ENCODE data around the gene TSGA10IP. TPM values are rescaled to one million over a fixed set of nuclear protein-coding genes. Genes with fewer than 3 reads are reported as not detected.

Gene TSGA10IP
- total RNA-seq, 4 donors from 2014 or later, result not detected

DNA sequence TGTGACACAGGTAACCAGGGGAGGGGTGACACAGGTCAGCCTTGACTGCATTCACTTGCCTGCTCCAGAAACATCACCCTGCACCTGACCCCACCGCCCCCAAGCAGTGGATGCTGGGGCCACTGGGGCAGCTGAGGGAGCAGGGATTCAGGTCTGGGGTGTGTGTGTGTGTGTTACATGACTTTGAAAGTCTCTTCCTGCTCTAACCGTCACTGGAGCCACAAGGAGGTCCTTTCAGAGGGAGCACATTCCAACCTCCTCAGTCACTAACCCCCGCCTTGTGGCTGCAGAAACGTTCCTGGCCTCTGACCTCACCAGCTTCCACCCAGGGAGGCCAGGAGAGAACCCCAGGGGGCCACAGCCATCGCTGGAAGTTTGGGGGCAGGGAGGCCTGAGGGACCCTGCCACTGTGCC, 42.2 kb upstream of the TSGA10IP start:
- peaks cover 16 to 24% (median 23%) of the 10 kb centered on the region in 4 donors for H3K4me1 ChIP-seq
- peaks cover 0 to 11% (median 0%) of the 10 kb centered on the region in 4 donors for H3K27me3 ChIP-seq
- TF ChIP-seq EP300 (IDR thresholded peaks at IDR 0.05) (no peak), POLR2AphosphoS5 (IDR thresholded peaks at IDR 0.05) (no peak), POLR2A (IDR thresholded peaks at IDR 0.05; ENCODE audit: low read depth) (no peak)
- TF ChIP-seq, protein P1, sequence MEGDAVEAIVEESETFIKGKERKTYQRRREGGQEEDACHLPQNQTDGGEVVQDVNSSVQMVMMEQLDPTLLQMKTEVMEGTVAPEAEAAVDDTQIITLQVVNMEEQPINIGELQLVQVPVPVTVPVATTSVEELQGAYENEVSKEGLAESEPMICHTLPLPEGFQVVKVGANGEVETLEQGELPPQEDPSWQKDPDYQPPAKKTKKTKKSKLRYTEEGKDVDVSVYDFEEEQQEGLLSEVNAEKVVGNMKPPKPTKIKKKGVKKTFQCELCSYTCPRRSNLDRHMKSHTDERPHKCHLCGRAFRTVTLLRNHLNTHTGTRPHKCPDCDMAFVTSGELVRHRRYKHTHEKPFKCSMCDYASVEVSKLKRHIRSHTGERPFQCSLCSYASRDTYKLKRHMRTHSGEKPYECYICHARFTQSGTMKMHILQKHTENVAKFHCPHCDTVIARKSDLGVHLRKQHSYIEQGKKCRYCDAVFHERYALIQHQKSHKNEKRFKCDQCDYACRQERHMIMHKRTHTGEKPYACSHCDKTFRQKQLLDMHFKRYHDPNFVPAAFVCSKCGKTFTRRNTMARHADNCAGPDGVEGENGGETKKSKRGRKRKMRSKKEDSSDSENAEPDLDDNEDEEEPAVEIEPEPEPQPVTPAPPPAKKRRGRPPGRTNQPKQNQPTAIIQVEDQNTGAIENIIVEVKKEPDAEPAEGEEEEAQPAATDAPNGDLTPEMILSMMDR (IDR thresholded peaks at IDR 0.05), result no peak
- intact Hi-C loops (cut with DNase I), result no loop called here
- no peaks in the 10 kb centered on the region for H3K36me3 ChIP-seq
- H3K4me3 ChIP-seq, result no peak overlapping the region
- no peak overlapping the region for H3K27ac ChIP-seq (replicated peaks in 1 of 4)
- DNase-seq (ENCODE audit: extremely low spot score), result no peak
- 31% methylated on average over 5 of the region's 5 CpGs for whole genome bisulfite sequencing
- H3K9me3 ChIP-seq, result no peaks in the 10 kb centered on the region

DNA sequence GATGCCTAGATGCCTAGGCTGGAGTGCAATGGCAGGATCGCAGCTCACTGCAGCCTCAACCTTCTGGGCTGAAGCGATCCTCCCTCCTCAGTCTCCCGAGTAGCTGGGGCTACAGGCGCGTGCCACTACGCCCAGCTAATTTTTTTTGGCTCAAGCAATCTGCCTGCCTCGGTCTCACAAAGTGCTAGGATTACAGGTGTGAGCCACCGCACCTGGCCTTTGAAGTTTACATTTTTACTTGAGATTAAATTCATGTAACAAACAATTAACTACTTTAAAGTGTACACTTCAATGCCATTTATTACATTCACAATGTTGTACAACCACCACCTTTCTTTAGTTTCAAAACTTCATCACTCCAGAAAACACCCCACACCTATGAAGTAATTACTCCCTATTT, 41.6 kb upstream of the TSGA10IP start:
- TF ChIP-seq, protein P1 (IDR thresholded peaks at IDR 0.05), result no peak
- TF ChIP-seq EP300 (IDR thresholded peaks at IDR 0.05) (no peak), POLR2AphosphoS5 (IDR thresholded peaks at IDR 0.05) (no peak), POLR2A (IDR thresholded peaks at IDR 0.05; ENCODE audit: low read depth) (no peak)

DNA sequence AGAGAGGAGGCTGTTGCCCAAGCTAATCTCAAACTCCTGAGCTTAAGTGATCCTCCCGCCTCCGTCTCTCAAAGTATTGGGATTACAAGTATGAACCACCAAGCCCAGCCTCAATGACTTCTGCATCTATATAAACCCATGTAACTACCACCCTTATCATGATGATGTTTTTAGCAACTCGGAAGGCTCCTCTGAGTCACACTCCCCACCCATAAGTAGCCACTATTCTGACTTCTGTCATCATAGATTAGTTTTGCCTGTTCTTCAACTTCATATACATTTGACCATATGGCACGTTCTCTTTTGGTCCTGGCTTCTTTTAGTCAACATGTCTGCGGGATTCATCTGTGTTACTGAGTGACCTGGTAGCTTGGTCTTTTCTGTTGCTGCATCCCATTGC, 38.7 kb upstream of the TSGA10IP start:
- no peaks in the 10 kb centered on the region for H3K27me3 ChIP-seq
- no peak overlapping the region for H3K27ac ChIP-seq (replicated peaks in 1 of 4)
- WGBS, result 87% methylated on average over 5 of the region's 5 CpGs
- DNase-seq (ENCODE audit: extremely low spot score), result no peak
- no peaks in the 10 kb centered on the region for H3K9me3 ChIP-seq
- no peak overlapping the region for H3K4me3 ChIP-seq
- no peaks in the 10 kb centered on the region for H3K36me3 ChIP-seq
- intact Hi-C loops (cut with DNase I), result no loop called here
- H3K4me1 ChIP-seq, result peaks cover 5 to 7% (median 6%) of the 10 kb centered on the region in 4 donors
- TF ChIP-seq POLR2A (IDR thresholded peaks at IDR 0.05; ENCODE audit: low read depth), result no peak
- TF ChIP-seq, protein P1 (IDR thresholded peaks at IDR 0.05), result no peak
- TF ChIP-seq POLR2AphosphoS5 (IDR thresholded peaks at IDR 0.05), result no peak
- no peak for TF ChIP-seq EP300 (IDR thresholded peaks at IDR 0.05)

More for the DNA sequence above, 41.6 kb upstream of the TSGA10IP start:
- Histone ChIP-seq H3K9me3 (no peaks in the 10 kb centered on the region), H3K27ac (replicated peaks in 1 of 4) (no peak overlapping the region), H3K27me3 (peaks cover 0 to 11% (median 0%) of the 10 kb centered on the region in 4 donors), H3K4me1 (peaks cover 16 to 23% (median 22%) of the 10 kb centered on the region in 4 donors), H3K4me3 (no peak overlapping the region), H3K36me3 (no peaks in the 10 kb centered on the region)
- WGBS, result 91% methylated on average over 8 of the region's 8 CpGs
- intact Hi-C loops (cut with DNase I), result no loop called here
- DNase-seq (ENCODE audit: extremely low spot score), result no peak

DNA sequence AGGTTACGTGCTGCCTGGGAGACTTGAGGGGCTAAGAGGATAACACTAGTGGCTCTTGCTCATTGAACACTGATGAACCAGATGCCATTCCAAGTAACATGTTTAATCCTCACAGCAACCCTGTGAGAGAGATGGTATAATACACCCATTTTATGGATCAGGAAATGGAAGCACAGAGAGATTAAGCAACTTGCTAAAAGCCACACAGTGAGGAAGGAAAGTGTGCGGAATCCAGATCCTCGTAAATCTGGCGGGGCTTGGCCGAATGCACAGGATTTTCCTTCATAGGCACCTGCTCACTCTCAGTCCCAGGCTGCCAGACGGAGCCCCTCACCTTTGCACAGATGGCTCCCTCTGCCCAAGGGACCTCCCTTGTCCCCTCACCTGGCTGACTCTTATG, 37.4 kb upstream of the TSGA10IP start:
- H3K4me1 ChIP-seq, result peaks cover 11 to 18% (median 14%) of the 10 kb centered on the region in 4 donors
- DNase-seq (ENCODE audit: extremely low spot score), result no peak
- no peaks in the 10 kb centered on the region for H3K27me3 ChIP-seq
- no peaks in the 10 kb centered on the region for H3K36me3 ChIP-seq
- TF ChIP-seq, protein P1 (IDR thresholded peaks at IDR 0.05), result no peak
- no peak for TF ChIP-seq POLR2A (IDR thresholded peaks at IDR 0.05; ENCODE audit: low read depth)
- no peak for TF ChIP-seq POLR2AphosphoS5 (IDR thresholded peaks at IDR 0.05)
- no peak for TF ChIP-seq EP300 (IDR thresholded peaks at IDR 0.05)
- WGBS, result 93% methylated on average over 6 of the region's 6 CpGs
- no peak overlapping the region for H3K4me3 ChIP-seq
- intact Hi-C loops (cut with DNase I), result no loop called here
- H3K27ac ChIP-seq (replicated peaks in 1 of 4), result no peak overlapping the region
- H3K9me3 ChIP-seq, result no peaks in the 10 kb centered on the region

Measured in esophagus muscularis mucosa (tissue), 4 donors.